HG03575 (cell line): ENCODE data around the gene ADH4.
"Not testable (repeated sequence)": the region's sequence is repeated elsewhere in the genome, so short reads cannot be mapped to it uniquely, and the experiment has no call there.

ENCODE experiments used
- ATAC-seq: cut with Tn5 transposase; IDR thresholded peaks from one replicate; pipeline ENCODE4 v1.9.1; 2021; ENCODE audit not compliant: unreplicated experiment, insufficient number of reproducible peaks, low FRiP score; ENCODE audit errors: extremely low read depth

Gene ADH4

DNA sequence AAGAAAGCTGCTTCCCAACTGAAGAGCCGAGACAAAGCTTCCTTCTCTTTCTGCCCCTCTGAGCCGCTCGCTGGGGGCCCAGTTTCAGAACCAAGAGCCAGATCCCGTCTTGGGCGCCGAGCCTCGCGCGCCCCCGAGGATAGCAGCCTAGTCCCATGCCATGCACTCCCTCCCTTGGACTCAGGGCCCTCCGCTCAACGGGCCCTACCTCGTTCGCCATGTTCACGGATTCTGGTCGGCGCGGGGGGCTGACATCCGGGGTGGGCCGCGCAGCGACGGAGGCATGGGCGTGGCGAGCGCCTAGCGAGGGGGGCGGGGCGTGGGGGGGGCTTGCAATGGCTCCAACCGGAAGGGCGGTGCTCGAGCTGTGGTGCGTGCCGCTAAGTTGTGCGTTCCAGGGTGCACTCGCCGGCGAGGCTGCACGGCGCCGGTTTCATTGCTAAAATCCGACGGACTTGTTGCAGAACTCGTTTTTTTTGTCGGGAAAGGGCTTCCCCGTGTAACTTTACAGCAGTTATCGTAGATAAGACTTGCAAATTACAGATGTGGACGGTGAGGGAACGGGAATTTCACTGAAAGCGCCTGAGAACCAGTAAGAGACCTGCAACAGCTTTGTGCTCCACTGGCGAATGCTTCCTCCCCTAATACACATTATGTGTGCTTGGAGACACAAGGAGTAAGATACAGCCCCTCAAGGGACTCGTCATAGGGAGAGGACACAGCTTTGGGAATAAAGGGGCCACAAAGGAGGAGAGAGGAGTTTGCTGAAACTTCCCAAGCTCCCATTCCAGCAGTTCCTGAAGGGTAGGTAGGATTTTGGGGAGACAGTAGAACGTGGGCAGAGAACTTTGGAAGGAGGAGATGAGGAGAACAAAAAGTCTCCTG is 55.4 kb downstream of the ADH4 start, which contains the start of gene ADH5:
ADH5 (minus strand) TSS at position 308 of the 885 bp plus-strand sequence; CDS start at position 220, 88 bp downstream.
- ATAC-seq, result peak; percentile 67

DNA sequence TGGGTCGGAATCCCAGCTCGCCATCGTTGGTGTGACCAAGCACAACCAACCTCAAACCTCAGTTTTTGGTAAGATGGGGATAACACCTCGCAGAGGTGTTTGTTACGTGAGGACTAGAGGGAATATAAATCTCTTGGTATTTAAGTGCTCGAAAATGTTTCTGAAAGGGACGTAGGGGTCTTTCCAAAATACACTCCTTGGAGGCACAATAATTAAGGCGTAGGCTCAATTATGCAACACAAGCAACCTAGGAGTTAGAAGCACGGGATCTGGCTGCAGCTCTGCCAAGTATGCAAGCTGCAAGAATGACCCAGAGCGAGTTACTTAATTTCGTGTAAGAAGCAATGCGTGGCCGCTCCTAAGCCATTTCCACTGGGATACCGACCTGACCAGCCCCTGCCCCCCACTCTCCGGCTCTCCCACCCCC is 56.1 kb downstream of the ADH4 start:
- ATAC-seq, result no peak

DNA sequence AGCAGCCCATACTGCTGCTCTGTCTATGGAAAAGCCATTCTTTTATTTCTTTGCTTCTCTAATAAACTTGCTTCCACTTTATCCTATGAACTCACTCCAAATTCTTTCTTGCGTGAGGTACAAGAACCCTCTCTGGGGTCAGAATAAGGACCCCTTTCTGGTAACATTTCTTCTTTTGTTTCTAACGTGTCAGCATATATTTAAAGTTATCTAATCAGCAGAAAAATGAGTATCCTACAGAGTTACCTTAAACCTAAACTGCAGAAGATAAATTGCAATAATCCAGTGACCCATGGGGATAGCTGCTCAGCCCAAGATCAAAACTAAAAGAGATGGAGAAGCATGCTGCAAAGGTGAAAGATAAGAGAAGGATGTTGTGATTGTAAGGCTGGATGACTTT is 59.5 kb downstream of the ADH4 start:
- no peak for ATAC-seq

DNA sequence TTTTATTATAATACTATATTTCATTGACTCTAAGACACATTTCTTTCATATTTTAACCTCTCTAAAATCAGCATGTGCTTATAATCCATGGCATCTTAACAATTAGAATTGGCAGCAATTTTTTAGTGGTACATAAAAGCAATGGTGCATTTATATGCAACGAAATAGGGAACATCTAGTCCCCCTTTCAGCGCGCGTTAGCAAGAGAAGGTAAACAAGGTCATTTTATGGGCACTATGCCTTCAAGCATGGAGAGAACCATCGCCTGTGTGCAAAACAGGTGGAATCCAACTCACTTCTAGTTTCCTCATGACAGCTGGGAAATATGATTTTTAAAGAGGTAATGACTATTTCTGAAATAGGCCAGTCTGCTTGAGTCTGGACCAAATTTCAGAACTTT is 61.9 kb downstream of the ADH4 start:
- no peak for ATAC-seq

DNA sequence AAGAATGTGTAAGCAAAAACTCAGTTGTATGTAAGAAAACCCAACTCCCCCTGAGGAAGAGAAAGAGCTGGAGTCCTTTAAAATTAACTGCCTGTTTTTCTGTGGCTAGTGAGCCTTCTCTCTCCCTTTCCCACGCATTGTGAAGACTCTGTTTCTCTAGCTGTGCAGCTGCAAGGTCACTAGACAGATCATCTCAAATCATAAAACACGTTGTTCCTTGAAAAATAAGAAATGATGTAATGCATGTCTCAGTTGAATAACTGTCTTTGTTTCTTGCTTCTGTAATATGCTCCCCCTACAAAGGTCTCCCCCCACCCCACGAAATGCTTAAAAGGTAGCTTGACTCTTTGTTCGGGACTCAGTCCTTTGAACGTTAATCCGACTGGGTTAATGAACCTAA is 63.2 kb downstream of the ADH4 start:
- not testable (repeated sequence) for ATAC-seq

DNA sequence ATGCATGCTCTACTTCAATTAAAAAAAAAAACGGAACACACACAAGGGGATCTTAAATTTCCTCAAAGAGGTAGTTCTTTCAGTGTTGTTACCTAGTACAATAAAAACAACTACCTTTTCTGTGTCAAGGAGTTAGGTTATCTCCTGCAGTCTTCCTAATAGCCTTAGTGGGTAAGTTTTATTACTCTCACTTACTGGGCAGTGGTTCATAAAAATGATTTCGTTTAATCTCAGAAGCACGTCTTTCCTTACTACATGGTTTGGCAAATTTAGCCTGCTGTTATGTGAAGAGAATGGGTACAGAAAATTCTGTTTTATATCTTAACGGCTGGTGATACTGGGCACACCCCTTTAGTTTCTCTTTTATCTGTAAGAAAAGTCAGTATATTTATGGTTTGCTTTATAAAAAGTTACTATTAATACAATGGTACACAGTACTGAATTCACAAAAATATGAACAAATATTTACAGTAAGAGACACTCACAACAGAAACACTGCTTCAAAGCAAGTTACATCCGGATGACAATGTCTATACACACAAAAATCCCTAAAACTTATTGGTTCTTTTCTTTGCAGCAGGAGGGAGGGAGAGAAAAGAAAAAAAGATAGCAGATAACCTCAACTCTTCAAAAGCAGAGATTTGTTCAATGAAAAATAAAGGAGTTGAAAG is 64.3 kb downstream of the ADH4 start:
- no peak for ATAC-seq

DNA sequence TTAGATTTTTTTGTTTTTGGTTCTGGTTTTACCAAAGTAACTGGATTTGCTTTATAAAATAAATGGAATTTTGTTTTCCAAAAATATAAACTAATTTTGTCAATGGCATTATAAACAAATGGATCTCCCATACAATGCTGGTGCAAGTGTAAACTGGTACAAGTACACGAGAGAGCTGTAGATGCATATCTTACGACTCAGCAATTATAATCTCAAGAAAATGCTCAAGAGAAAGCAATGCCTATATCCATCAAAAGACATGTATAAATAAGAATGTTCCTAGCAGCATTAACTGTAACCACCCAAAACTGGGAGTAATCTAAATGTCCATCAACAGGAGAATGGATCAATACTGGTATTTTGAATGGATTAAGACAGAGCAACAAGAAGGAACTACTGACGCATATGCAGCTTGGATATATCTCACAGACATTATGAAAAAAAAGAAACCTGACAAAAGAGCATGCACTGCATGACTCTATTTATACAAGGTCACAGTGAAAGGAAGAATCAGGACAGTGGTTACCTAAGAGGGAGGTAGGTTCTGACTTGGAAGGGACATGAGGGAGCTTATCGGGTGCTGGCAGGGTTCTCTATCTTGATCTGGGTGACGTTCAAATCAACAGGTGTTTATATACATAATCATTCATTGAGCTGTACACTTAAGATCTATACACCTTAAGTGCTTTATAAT is 65.0 kb downstream of the ADH4 start:
- no peak for ATAC-seq

DNA sequence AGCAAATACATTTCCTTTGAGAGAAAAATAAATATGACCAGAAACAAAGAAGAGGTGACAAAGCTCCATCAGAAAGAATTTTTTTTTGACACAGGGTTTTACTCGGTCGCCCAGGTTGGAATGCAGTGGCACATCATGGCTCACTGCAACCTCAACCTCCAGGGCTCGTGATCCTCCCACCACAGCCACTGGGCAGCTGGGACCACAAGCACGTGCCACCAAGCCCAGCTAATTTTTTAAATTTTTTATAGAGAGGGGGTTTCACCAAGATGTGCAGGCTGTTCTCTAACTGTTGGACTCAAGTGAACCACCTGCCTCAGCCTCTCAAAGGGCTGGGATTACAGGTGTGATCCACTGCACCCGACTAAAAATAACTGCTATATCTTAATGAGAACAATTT is 65.8 kb downstream of the ADH4 start:
- ATAC-seq, result no peak

DNA sequence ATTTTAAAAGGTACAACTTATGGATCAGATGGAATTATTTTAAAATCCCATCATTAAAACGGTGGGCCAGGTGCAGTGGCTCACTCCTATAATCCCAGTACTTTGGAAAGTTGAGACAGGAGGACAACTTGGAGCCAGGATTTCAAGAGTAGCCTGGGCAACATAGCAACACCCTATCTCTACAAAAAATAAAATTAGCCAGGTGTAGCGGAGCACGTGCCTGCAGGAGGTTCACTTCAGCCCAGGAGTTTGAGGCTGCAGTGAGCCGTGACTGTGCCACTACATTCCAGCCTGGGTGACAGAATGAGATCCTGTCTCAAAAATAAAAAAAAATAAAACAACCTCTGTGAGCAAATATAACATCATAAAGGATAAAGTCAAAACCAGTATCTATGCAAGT is 66.9 kb downstream of the ADH4 start:
- no peak for ATAC-seq

DNA sequence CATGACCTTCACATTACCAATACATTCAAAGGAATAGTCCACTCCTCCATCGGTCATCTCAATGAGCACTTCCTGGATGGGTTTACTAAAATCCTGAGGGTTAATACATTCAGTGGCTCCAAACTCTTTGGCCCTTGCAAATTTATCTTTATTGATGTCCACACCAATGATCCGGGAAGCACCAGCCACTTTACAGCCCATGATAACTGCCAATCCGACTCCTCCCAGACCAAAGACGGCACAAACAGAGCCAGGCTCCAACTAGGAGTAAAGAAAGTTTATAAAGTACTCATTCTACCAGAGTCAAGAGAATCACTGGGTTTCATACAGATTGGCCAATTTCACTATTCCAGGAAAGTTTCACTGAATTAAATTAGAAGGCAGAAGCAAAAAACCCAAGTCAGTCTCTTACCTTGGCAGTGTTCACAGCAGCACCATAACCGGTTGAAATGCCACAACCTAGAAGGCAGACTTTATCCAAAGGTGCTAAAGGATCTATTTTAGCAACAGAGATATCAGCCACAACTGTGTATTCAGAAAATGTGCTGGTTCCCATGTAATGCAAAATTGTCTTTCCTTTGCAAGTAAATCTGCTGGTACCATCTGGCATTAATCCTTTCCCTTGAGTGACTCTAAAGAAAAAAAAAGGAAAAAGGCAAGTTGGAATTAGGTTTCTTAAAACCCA is 67.7 kb downstream of the ADH4 start:
- ATAC-seq, result no peak

DNA sequence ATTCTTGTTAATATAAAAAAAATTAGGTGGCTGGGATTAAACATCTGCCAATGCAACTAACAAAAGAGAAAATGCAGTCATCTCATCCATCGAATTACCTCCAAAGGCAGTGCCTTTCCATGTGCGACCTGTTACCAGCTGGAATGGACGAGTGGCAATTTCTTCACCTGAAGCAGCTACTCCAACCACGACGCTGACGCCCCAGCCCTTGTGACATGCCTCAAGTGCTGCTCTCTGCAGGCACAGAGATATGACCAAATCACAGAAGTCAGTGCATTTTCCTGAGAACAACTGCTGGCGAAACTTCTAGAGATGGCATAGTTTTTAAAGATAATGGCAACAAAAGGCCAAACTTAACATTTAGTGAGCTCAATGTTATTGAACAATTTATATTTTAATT is 69.3 kb downstream of the ADH4 start:
- no peak for ATAC-seq
